K562 (cell line): ENCODE measurements around the gene PIK3R4. TPM values are rescaled to one million over a fixed set of nuclear protein-coding genes. Genes with fewer than 3 reads are reported as not detected.

Experiments
- ATAC-seq: fragments of 200-7000 bp; cut with Tn5 transposase; 3 replicates; pipeline ENCODE4 v1.9.1; 2020; ENCODE audit warnings: moderate library complexity
- BruUV-seq: library from RNA; stranded (reverse); fragments of 400-500 nt; replicated peaks from 2 replicates; lab custom pipeline; 2021; lab: Mats Ljungman, UMichigan
- CTCF ChIA-PET: fragments of 300-600 bp; formaldehyde crosslinking; extraction: SDS; loops from one replicate; lab custom pipeline; 2021; ENCODE audit warnings: low intra/inter-chr PET ratio; lab: Yijun Ruan, JAX
- POLR2A ChIA-PET: fragments of 300-600, 350-650 bp; sonication (Branson Sonifier 250); formaldehyde crosslinking; extraction: SDS; loops from one replicate; lab custom pipeline; 2021; ENCODE audit warnings: antibody characterized with exemption, inconsistent platforms; lab: Yijun Ruan, JAX
- DNase-seq, 4 experiments: peaks; one replicate each; pipeline versions ENCODE4 v3.0.0 to v3.0.0-alpha.2; 2011 to 2018; ENCODE audit warnings: low spot score in 3 of 4, mixed read lengths in 3 of 4; ENCODE audit errors: extremely low read depth in 1 of 4
- FAIRE-seq: peaks from 2 replicates; lab custom pipeline; 2011; peaks lifted over from hg19 to GRCh38; lab: Jason Lieb, UNC
- H2AFZ ChIP-seq: 2 replicates; pipeline ENCODE4 v1.6.0; 2011; ENCODE audit warnings: low read depth, low read length, control low read depth, inconsistent platforms
- H3K27ac ChIP-seq: fragments of 200-600 bp; 3 replicates; pipeline ENCODE4 v1.8.0; 2011; ENCODE audit warnings: low read depth, mild to moderate bottlenecking, control low read depth, inconsistent platforms, low read length, moderate library complexity, mixed read lengths; ENCODE audit errors: extremely low read depth
- H3K27me3 ChIP-seq, 2 experiments: fragments of 300-600 bp in 1 of 2; 2 replicates in 1 of 2; 3 replicates in 1 of 2; pipeline versions ENCODE4 v1.6.0 to v1.8.0; 2011; ENCODE audit warnings: inconsistent platforms in 2 of 2, low read length in 2 of 2, mild to moderate bottlenecking in 1 of 2, mixed read lengths in 1 of 2, moderate library complexity in 1 of 2; ENCODE audit not compliant: control insufficient read depth in 2 of 2, insufficient read depth in 2 of 2
- H3K36me3 ChIP-seq: fragments of 300-600 bp; 3 replicates; pipeline ENCODE4 v1.8.0; 2011; ENCODE audit warnings: mild to moderate bottlenecking, low read length, inconsistent platforms; ENCODE audit not compliant: control insufficient read depth, insufficient read depth
- H3K4me1 ChIP-seq, 2 experiments: fragments of 200-600 bp in 1 of 2; replicated peaks in 1 of 2; 2 replicates in 1 of 2; 3 replicates in 1 of 2; pipeline versions ENCODE4 v1.5.1 to v1.8.0; 2011; ENCODE audit warnings: inconsistent platforms in 2 of 2, low read length in 2 of 2, mild to moderate bottlenecking in 1 of 2, mixed read lengths in 1 of 2, moderate library complexity in 1 of 2; ENCODE audit not compliant: control insufficient read depth in 2 of 2, insufficient read depth in 2 of 2
- H3K4me2 ChIP-seq: 2 replicates; pipeline ENCODE4 v1.6.1; 2011; ENCODE audit warnings: low read length, control low read depth, inconsistent platforms, mixed read lengths; ENCODE audit not compliant: insufficient read depth
- H3K4me3 ChIP-seq: fragments of 200-600 bp; sonication (generic), shearing (Covaris generic); 2 replicates; pipeline ENCODE4 v1.5.1; 2016; ENCODE audit warnings: control low read depth, inconsistent platforms
- H3K79me2 ChIP-seq: fragments of 200-600 bp; 3 replicates; pipeline ENCODE4 v1.8.0; 2011; ENCODE audit warnings: low read length, inconsistent platforms; ENCODE audit not compliant: control insufficient read depth, insufficient read depth
- H3K9ac ChIP-seq, 2 experiments: 2 replicates each; pipeline versions ENCODE4 v1.6.0 to v1.6.1; 2011; ENCODE audit warnings: low read depth in 2 of 2, low read length in 2 of 2, control low read depth in 1 of 2, inconsistent platforms in 1 of 2, mild to moderate bottlenecking in 1 of 2, mixed read lengths in 1 of 2; ENCODE audit not compliant: insufficient read depth in 1 of 2
- H3K9me1 ChIP-seq: one replicate; pipeline ENCODE4 v1.6.0; 2011; ENCODE audit warnings: inconsistent platforms, mild to moderate bottlenecking, low read length, moderate library complexity; ENCODE audit not compliant: control insufficient read depth, insufficient read depth
- H3K9me3 ChIP-seq: replicated peaks from 2 replicates; pipeline ENCODE4 v1.5.1; 2011; ENCODE audit warnings: low read depth, low read length, inconsistent platforms; ENCODE audit not compliant: control insufficient read depth, insufficient read depth
- H4K20me1 ChIP-seq: replicated peaks from 2 replicates; pipeline ENCODE4 v1.6.1; 2011; ENCODE audit warnings: low read length, inconsistent platforms, mixed read lengths; ENCODE audit not compliant: control insufficient read depth, insufficient read depth
- ELF1 ChIP-seq: fragments of 200-800 bp; sonication (Bioruptor generic); IDR thresholded peaks from 2 replicates; pipeline ENCODE4 v1.6.1; 2016; ENCODE audit warnings: missing genetic modification characterization, missing compliant biosample characterization
- FOS ChIP-seq: IDR thresholded peaks from 3 replicates; pipeline ENCODE4 v1.6.1; 2011; ENCODE audit not compliant: insufficient read length; ENCODE audit errors: extremely low read depth
- HCFC1 ChIP-seq: IDR thresholded peaks from 2 replicates; pipeline ENCODE4 v1.6.1; 2012; ENCODE audit warnings: low read depth, low read length, improper control_type of control experiment
- SMARCA5 ChIP-seq: fragments of 450-650 bp; IDR thresholded peaks from 2 replicates; pipeline ENCODE4 v1.6.1; 2016
- SPI1 ChIP-seq: IDR thresholded peaks from 2 replicates; pipeline ENCODE4 v1.6.1; 2011; ENCODE audit warnings: low read depth, low read length, control low read depth, borderline replicate concordance
- TEAD4 ChIP-seq, 2 experiments: sonication (generic) in 1 of 2; formaldehyde crosslinking in 1 of 2; IDR thresholded peaks; 2 replicates each; pipeline versions ENCODE4 v1.6.1 to v1.8.0; 2012 to 2022; ENCODE audit warnings: borderline replicate concordance in 1 of 2, inconsistent platforms in 1 of 2, low read length in 1 of 2, mild to moderate bottlenecking in 1 of 2, missing genetic modification reagents in 1 of 2
- ZNF695 ChIP-seq: fragments of 450-650 bp; formaldehyde crosslinking; IDR thresholded peaks from 2 replicates; pipeline ENCODE4 v1.4.0; 2020; ENCODE audit warnings: mild to moderate bottlenecking, moderate library complexity
- WGBS: fragments of 100-300 bp; shearing (Covaris generic); methylation state at CpG from one replicate; pipeline ENCODE4 v1.1.6; 2016; ENCODE audit warnings: low coverage, mixed read lengths; ENCODE audit not compliant: insufficient coverage; ENCODE audit errors: missing lambda C conversion rate; 5-methylcytosine and 5-hydroxymethylcytosine counted together
- in situ Hi-C: fragments of 300-500 bp; cut with MboI; formaldehyde crosslinking; loops from 4 replicates; pipeline ENCODE4 v1.15.0; 2018; ENCODE audit warnings: inconsistent platforms, mixed read lengths
- intact Hi-C: fragments of 100-400 bp; cut with micrococcal nuclease; formaldehyde crosslinking; loops from 2 replicates; pipeline ENCODE4 v1.14.2; 2022
- polyA plus RNA-seq, 8 experiments: library from polyadenylated mRNA; depleted of rRNA in 4 of 8; stranded (reverse) in 5 of 8; unstranded in 3 of 8; fragments of >200 nt; fragmentation: Nextera tagmentation in 2 of 8; fragmentation: Illumina TruSeq in 1 of 8; extraction: Ambion mirVana in 2 of 8; extraction: Trizol in 1 of 8; gene quantifications; 2 replicates each; pipeline versions ENCODE4 v1.2.1 to v1.2.3, GENCODE V29; 2011 to 2014; ENCODE audit warnings: inconsistent platforms in 1 of 8, missing spikeins in 1 of 8
- total RNA-seq, 7 experiments: library from RNA; depleted of rRNA in 6 of 7; stranded (reverse); fragments of >200 nt in 6 of 7; fragmentation: Illumina TruSeq in 2 of 7; extraction: Trizol in 2 of 7; gene quantifications; 2 replicates each; pipeline versions ENCODE4 v1.2.1 to v1.2.3, GENCODE V29; 2011 to 2021; ENCODE audit warnings: low replicate concordance in 1 of 7
- TF ChIP-seq, protein P1 (sequence below): fragments of 450-650 bp; IDR thresholded peaks from 2 replicates; pipeline ENCODE4 v1.6.1; 2018; ENCODE audit not compliant: partially characterized antibody
- TF ChIP-seq, protein P2 (sequence below), 2 experiments: IDR thresholded peaks; 2 replicates each; pipeline ENCODE4 v1.6.1; 2011; ENCODE audit warnings: borderline replicate concordance in 1 of 2, control low read depth in 1 of 2, low read depth in 1 of 2, low read length in 1 of 2, mild to moderate bottlenecking in 1 of 2, mixed read lengths in 1 of 2, moderate library complexity in 1 of 2; ENCODE audit not compliant: insufficient read depth in 1 of 2, insufficient read length in 1 of 2, poor library complexity in 1 of 2, severe bottlenecking in 1 of 2; ENCODE audit errors: extremely low read depth in 1 of 2

Gene PIK3R4
- total and polyA plus RNA-seq, 9 of the 15 experiments (the other 6 are each of a cell fraction or from before 2014, with no cell fraction given): 20.6 to 45.8 (median 26.0) TPM

DNA sequence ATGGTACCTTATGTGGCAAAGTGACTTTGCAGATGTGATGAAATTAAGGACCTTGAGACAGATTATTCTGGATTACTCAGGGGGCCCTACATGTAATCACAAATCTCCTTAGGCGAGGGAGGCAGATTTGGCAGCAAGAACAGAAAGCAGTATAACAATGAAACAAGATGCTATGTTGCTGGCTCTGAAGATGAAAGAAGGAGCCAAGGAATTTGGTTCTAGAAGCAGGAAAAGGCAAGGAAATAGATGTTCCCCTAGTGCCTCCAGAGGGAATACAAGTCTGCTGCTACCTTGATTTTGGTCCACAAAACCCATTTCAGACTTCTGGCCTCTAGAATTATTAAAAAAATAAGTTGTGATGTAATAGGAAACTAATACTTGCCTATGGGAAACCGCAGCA is 64.5 kb downstream of the PIK3R4 start:
- in situ Hi-C loops: no loop called here
- ATAC-seq: no peak
- no peak overlapping the region for H3K4me3 ChIP-seq
- DNase-seq: no peak
- CTCF ChIA-PET: no interaction called here
- H2AFZ ChIP-seq: no peak overlapping the region
- no peaks in the 10 kb centered on the region for H4K20me1 ChIP-seq
- no peaks in the 10 kb centered on the region for H3K9me1 ChIP-seq
- POLR2A ChIA-PET: no interaction called here
- intact Hi-C loops: no loop called here
- H3K36me3 ChIP-seq: peaks cover 69% of the 10 kb centered on the region
- H3K4me2 ChIP-seq: no peak overlapping the region
- FAIRE-seq: no peak
- H3K27me3 ChIP-seq: no peaks in the 10 kb centered on the region
- no peaks in the 10 kb centered on the region for H3K79me2 ChIP-seq
- BruUV-seq: no TSS peak
- no peak overlapping the region for H3K27ac ChIP-seq
- 0 out of 5 replicates have a peak, but pooled peaks cover 0 to 3% of the 10 kb centered on the region in 2 experiments for H3K4me1 ChIP-seq
- H3K9me3 ChIP-seq: no peaks in the 10 kb centered on the region
- WGBS: 69% methylated on average over 2 of the region's 2 CpGs
- no peak for TF ChIP-seq ZNF695
- no peak for TF ChIP-seq FOS
- TF ChIP-seq ELF1: no peak
- TF ChIP-seq TEAD4 (IDR thresholded peaks at IDR 0.05; ENCODE audit: low read length): no peak
- no peak for TF ChIP-seq TEAD4 (CRISPR knock-in tag; IDR thresholded peaks at IDR 0.05; ENCODE audit: borderline replicate concordance)
- TF ChIP-seq, all 486 proteins: peak for 0
- no peak overlapping the region for H3K9ac ChIP-seq

DNA sequence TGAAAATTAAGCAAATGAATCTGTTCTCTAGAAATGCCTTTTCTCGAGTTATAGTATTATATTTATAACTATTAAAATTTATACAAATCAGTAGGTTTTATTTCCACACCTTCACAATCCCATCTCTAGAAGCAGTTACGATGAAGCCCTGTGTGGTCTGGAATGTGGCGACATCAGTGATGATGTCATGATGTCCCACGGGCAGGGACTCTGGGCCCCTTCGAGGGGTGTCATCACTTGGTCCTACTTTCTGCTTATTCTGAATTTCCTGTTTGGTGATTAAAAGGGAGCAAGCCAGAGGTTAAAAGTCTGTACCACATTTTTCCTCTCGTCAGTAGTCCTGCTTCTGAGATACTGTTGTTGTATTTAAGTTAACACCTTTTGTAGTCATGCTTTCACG is 67.4 kb downstream of the PIK3R4 start:
- Histone ChIP-seq H3K9me1 (no peaks in the 10 kb centered on the region), H3K9me3 (no peaks in the 10 kb centered on the region), H3K9ac (no peak overlapping the region), H3K79me2 (no peaks in the 10 kb centered on the region), H3K36me3 (peaks cover 75% of the 10 kb centered on the region), H3K27ac (no peak overlapping the region), H3K4me2 (no peak overlapping the region), H2AFZ (no peak overlapping the region), H3K27me3 (no peaks in the 10 kb centered on the region), H3K4me1 (0 out of 5 replicates have a peak, but pooled peaks cover 0 to 3% of the 10 kb centered on the region in 2 experiments), H3K4me3 (no peak overlapping the region), H4K20me1 (no peaks in the 10 kb centered on the region)
- ATAC-seq (no peak), DNase-seq (no peak), FAIRE-seq (no peak)
- no TSS peak for BruUV-seq
- in situ Hi-C loops (no loop called here), intact Hi-C loops (no loop called here)
- 86% methylated on average over 7 of the region's 7 CpGs for WGBS
- ChIA-PET POLR2A (no interaction called here), CTCF (no interaction called here)
- TF ChIP-seq SPI1: no peak
- TF ChIP-seq, protein P1, sequence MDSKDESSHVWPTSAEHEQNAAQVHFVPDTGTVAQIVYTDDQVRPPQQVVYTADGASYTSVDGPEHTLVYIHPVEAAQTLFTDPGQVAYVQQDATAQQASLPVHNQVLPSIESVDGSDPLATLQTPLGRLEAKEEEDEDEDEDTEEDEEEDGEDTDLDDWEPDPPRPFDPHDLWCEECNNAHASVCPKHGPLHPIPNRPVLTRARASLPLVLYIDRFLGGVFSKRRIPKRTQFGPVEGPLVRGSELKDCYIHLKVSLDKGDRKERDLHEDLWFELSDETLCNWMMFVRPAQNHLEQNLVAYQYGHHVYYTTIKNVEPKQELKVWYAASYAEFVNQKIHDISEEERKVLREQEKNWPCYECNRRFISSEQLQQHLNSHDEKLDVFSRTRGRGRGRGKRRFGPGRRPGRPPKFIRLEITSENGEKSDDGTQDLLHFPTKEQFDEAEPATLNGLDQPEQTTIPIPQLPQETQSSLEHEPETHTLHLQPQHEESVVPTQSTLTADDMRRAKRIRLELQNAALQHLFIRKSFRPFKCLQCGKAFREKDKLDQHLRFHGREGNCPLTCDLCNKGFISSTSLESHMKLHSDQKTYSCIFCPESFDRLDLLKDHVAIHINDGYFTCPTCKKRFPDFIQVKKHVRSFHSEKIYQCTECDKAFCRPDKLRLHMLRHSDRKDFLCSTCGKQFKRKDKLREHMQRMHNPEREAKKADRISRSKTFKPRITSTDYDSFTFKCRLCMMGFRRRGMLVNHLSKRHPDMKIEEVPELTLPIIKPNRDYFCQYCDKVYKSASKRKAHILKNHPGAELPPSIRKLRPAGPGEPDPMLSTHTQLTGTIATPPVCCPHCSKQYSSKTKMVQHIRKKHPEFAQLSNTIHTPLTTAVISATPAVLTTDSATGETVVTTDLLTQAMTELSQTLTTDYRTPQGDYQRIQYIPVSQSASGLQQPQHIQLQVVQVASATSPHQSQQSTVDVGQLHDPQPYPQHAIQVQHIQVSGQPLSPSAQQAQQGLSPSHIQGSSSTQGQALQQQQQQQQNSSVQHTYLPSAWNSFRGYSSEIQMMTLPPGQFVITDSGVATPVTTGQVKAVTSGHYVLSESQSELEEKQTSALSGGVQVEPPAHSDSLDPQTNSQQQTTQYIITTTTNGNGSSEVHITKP: no peak
- TF ChIP-seq ZNF695: no peak
- TF ChIP-seq, protein P2, sequence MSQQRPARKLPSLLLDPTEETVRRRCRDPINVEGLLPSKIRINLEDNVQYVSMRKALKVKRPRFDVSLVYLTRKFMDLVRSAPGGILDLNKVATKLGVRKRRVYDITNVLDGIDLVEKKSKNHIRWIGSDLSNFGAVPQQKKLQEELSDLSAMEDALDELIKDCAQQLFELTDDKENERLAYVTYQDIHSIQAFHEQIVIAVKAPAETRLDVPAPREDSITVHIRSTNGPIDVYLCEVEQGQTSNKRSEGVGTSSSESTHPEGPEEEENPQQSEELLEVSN (IDR thresholded peaks at IDR 0.05; ENCODE audit: borderline replicate concordance in 1 of 2, extremely low read depth in 1 of 2, insufficient read depth in 1 of 2, insufficient read length in 1 of 2, low read depth in 1 of 2, low read length in 1 of 2, poor library complexity in 1 of 2, severe bottlenecking in 1 of 2): no peak
- no peak for TF ChIP-seq HCFC1
- no peak for TF ChIP-seq SMARCA5
